Lung (tissue), 12 donors: ENCODE results near the gene CYS1. TPM values are rescaled to one million over a fixed set of nuclear protein-coding genes. Genes with fewer than 3 reads are reported as not detected.

ENCODE experiments used
- ATAC-seq: fragments of 200-7000 bp; cut with Tn5 transposase; one replicate; pipeline ENCODE4 v1.9.1; 2020; ENCODE audit warnings: moderate number of reproducible peaks; ENCODE audit not compliant: insufficient read depth, low FRiP score
- DNase-seq, 3 donors: peaks; one replicate each; pipeline ENCODE4 v3.0.0-alpha.2; 2013 to 2017
- H3K27ac ChIP-seq, 2 donors: one replicate each; pipeline ENCODE4 v1.5.1; 2013; ENCODE audit warnings: mild to moderate bottlenecking in 2 of 2, moderate library complexity in 2 of 2, control low read depth in 1 of 2, inconsistent platforms in 1 of 2, low read depth in 1 of 2, low read length in 1 of 2
- H3K27me3 ChIP-seq, 3 donors: one replicate each; pipeline ENCODE4 v1.5.1; 2013; ENCODE audit warnings: low read length in 2 of 3; ENCODE audit not compliant: control insufficient read depth in 3 of 3, insufficient read depth in 3 of 3
- H3K36me3 ChIP-seq, 4 donors: one replicate each; pipeline ENCODE4 v1.5.1; 2013; ENCODE audit warnings: low read length in 4 of 4, mild to moderate bottlenecking in 1 of 4, moderate library complexity in 1 of 4; ENCODE audit not compliant: control insufficient read depth in 4 of 4, insufficient read depth in 4 of 4
- H3K4me1 ChIP-seq, 5 donors: one replicate each; pipeline ENCODE4 v1.5.1; 2013; ENCODE audit warnings: low read length in 5 of 5, mild to moderate bottlenecking in 2 of 5, moderate library complexity in 1 of 5; ENCODE audit not compliant: control insufficient read depth in 5 of 5, insufficient read depth in 5 of 5
- H3K4me3 ChIP-seq: one replicate; pipeline ENCODE4 v1.5.1; 2013; ENCODE audit warnings: mild to moderate bottlenecking, control low read depth, moderate library complexity
- H3K9ac ChIP-seq, 2 donors: one replicate each; pipeline ENCODE4 v1.5.1; 2013; ENCODE audit warnings: low read length in 2 of 2, control low read depth in 1 of 2; ENCODE audit not compliant: insufficient read depth in 1 of 2
- H3K9me3 ChIP-seq, 4 donors: one replicate each; pipeline ENCODE4 v1.5.1; 2013; ENCODE audit warnings: low read length in 3 of 4, mild to moderate bottlenecking in 1 of 4, moderate library complexity in 1 of 4; ENCODE audit not compliant: control insufficient read depth in 4 of 4, insufficient read depth in 3 of 4
- CTCF ChIP-seq: IDR thresholded peaks from 2 replicates; pipeline ENCODE4 v1.5.1; 2012; ENCODE audit warnings: mild to moderate bottlenecking; ENCODE audit errors: control extremely low read depth, extremely low read depth
- WGBS, 2 donors: extraction: QIAGEN DNeasy Blood & Tissue Kit; methylation state at CpG; one replicate each; pipeline ENCODE4 v1.1.7; 2013; 5-methylcytosine and 5-hydroxymethylcytosine counted together
- polyA plus RNA-seq, 2 donors: library from polyadenylated mRNA; stranded (reverse); fragments of 200-250 nt; gene quantifications; one replicate each; pipeline ENCODE4 v1.2.1, GENCODE V29; 2013
- total RNA-seq, 2 donors: library from RNA; depleted of rRNA in 1 of 2; stranded (reverse); fragments of >200 nt in 1 of 2; gene quantifications; one replicate each; pipeline ENCODE4 v1.2.1, GENCODE V29; 2014 to 2021
- donor health status: control.
- donor health status: control.
- donor health status: Bipolar disorder and iron deficiency.
- donor health status: healthy.
- donor health status: DM: yes; HTN: yes; CAD: no.

The CYS1 gene
- total and polyA plus RNA-seq, 4 donors: 0.35 to 5.1 (median 1.0) TPM

GRCh38 chr2:10035053-10035422, 45.2 kb downstream of the CYS1 start:
- Histone ChIP-seq H3K27ac (no peak overlapping the region), H3K9me3 (no peaks in the 10 kb centered on the region), H3K9ac (no peak overlapping the region), H3K27me3 (no peaks in the 10 kb centered on the region), H3K4me1 (peaks cover 0 to 26% (median 9%) of the 10 kb centered on the region in 5 donors), H3K36me3 (no peaks in the 10 kb centered on the region), H3K4me3 (no peak overlapping the region)
- DNase-seq (no peak), ATAC-seq (no peak)
- 45 to 53% methylated on average over 3 of the region's 3 CpGs for WGBS, 2 donors
- no peak for TF ChIP-seq CTCF

GRCh38 chr2:10034333-10035052, 45.7 kb downstream of the CYS1 start:
- H3K9ac ChIP-seq: no peak overlapping the region
- WGBS, 2 donors: 77 to 83% methylated on average over 12 of the region's 12 CpGs
- no peaks in the 10 kb centered on the region for H3K9me3 ChIP-seq
- no peak overlapping the region for H3K27ac ChIP-seq
- H3K36me3 ChIP-seq: no peaks in the 10 kb centered on the region
- no peak for TF ChIP-seq CTCF
- ATAC-seq (no peak), DNase-seq (no peak)
- H3K4me3 ChIP-seq: no peak overlapping the region
- H3K27me3 ChIP-seq: no peaks in the 10 kb centered on the region
- peaks cover 0 to 29% (median 9%) of the 10 kb centered on the region in 5 donors for H3K4me1 ChIP-seq

GRCh38 chr2:10033251-10034006, 46.8 kb downstream of the CYS1 start:
- ATAC-seq: no peak
- Histone ChIP-seq H3K27me3 (no peaks in the 10 kb centered on the region), H3K4me3 (no peak overlapping the region), H3K27ac (no peak overlapping the region), H3K9me3 (no peaks in the 10 kb centered on the region), H3K4me1 (peaks cover 0 to 34% (median 14%) of the 10 kb centered on the region in 5 donors), H3K9ac (no peak overlapping the region), H3K36me3 (no peaks in the 10 kb centered on the region)
- no peak for DNase-seq
- TF ChIP-seq CTCF: no peak
- 84 to 89% methylated on average over 14 of the region's 14 CpGs for WGBS, 2 donors
